ENCODE data around the gene SPCS2. TPM values are rescaled to one million over a fixed set of nuclear protein-coding genes. Genes with fewer than 3 reads are reported as not detected.

Gene SPCS2
- total and polyA plus RNA-seq, 2 of the 8 experiments (the other 6 are each of a cell fraction or from before 2014, with no cell fraction given), result 92.7 to 161 TPM

DNA sequence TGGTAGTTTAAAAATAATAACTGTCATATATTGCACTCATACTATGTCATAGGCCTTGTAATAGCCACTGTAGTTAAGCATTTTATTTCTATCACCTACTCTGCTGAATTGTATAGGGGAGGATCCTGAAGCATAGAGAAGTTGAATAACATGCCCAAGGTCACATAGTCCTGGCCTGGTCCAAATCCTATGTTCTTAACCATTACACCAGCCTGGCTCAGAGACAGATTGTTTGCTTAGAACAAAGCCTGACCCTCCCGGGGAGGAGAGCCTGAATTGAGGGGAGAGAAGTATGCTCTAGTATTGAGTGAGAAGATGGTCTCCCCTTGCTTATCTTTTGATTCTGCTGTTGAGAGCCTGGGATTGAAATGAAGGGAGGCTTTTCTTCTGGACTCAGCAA lies 41.9 kb downstream of the SPCS2 start (continued):
- TF ChIP-seq, protein P1, sequence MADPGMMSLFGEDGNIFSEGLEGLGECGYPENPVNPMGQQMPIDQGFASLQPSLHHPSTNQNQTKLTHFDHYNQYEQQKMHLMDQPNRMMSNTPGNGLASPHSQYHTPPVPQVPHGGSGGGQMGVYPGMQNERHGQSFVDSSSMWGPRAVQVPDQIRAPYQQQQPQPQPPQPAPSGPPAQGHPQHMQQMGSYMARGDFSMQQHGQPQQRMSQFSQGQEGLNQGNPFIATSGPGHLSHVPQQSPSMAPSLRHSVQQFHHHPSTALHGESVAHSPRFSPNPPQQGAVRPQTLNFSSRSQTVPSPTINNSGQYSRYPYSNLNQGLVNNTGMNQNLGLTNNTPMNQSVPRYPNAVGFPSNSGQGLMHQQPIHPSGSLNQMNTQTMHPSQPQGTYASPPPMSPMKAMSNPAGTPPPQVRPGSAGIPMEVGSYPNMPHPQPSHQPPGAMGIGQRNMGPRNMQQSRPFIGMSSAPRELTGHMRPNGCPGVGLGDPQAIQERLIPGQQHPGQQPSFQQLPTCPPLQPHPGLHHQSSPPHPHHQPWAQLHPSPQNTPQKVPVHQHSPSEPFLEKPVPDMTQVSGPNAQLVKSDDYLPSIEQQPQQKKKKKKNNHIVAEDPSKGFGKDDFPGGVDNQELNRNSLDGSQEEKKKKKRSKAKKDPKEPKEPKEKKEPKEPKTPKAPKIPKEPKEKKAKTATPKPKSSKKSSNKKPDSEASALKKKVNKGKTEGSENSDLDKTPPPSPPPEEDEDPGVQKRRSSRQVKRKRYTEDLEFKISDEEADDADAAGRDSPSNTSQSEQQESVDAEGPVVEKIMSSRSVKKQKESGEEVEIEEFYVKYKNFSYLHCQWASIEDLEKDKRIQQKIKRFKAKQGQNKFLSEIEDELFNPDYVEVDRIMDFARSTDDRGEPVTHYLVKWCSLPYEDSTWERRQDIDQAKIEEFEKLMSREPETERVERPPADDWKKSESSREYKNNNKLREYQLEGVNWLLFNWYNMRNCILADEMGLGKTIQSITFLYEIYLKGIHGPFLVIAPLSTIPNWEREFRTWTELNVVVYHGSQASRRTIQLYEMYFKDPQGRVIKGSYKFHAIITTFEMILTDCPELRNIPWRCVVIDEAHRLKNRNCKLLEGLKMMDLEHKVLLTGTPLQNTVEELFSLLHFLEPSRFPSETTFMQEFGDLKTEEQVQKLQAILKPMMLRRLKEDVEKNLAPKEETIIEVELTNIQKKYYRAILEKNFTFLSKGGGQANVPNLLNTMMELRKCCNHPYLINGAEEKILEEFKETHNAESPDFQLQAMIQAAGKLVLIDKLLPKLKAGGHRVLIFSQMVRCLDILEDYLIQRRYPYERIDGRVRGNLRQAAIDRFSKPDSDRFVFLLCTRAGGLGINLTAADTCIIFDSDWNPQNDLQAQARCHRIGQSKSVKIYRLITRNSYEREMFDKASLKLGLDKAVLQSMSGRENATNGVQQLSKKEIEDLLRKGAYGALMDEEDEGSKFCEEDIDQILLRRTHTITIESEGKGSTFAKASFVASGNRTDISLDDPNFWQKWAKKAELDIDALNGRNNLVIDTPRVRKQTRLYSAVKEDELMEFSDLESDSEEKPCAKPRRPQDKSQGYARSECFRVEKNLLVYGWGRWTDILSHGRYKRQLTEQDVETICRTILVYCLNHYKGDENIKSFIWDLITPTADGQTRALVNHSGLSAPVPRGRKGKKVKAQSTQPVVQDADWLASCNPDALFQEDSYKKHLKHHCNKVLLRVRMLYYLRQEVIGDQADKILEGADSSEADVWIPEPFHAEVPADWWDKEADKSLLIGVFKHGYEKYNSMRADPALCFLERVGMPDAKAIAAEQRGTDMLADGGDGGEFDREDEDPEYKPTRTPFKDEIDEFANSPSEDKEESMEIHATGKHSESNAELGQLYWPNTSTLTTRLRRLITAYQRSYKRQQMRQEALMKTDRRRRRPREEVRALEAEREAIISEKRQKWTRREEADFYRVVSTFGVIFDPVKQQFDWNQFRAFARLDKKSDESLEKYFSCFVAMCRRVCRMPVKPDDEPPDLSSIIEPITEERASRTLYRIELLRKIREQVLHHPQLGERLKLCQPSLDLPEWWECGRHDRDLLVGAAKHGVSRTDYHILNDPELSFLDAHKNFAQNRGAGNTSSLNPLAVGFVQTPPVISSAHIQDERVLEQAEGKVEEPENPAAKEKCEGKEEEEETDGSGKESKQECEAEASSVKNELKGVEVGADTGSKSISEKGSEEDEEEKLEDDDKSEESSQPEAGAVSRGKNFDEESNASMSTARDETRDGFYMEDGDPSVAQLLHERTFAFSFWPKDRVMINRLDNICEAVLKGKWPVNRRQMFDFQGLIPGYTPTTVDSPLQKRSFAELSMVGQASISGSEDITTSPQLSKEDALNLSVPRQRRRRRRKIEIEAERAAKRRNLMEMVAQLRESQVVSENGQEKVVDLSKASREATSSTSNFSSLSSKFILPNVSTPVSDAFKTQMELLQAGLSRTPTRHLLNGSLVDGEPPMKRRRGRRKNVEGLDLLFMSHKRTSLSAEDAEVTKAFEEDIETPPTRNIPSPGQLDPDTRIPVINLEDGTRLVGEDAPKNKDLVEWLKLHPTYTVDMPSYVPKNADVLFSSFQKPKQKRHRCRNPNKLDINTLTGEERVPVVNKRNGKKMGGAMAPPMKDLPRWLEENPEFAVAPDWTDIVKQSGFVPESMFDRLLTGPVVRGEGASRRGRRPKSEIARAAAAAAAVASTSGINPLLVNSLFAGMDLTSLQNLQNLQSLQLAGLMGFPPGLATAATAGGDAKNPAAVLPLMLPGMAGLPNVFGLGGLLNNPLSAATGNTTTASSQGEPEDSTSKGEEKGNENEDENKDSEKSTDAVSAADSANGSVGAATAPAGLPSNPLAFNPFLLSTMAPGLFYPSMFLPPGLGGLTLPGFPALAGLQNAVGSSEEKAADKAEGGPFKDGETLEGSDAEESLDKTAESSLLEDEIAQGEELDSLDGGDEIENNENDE (IDR thresholded peaks at IDR 0.05; ENCODE audit: insufficient replicate concordance, low read length), result no peak
- no peak for TF ChIP-seq CHD1 (IDR thresholded peaks at IDR 0.05; ENCODE audit: low read depth, low read length)
- TF ChIP-seq NANOG (IDR thresholded peaks at IDR 0.05; ENCODE audit: insufficient read depth, low read depth, low read length, poor library complexity, severe bottlenecking), result no peak
- TF ChIP-seq TAF7 (optimal IDR thresholded peaks at IDR 0.05; ENCODE audit: borderline replicate concordance, low read depth, low read length), result no peak

All from H1 (cell line).